Activated CD8-positive, alpha-beta T cell treated with anti-CD3 and anti-CD28 coated beads for 36 hours (primary cell): ENCODE results near the gene GNPNAT1. TPM values are rescaled to one million over a fixed set of nuclear protein-coding genes. Genes with fewer than 3 reads are reported as not detected.

Experiments used
- ATAC-seq: fragments of 200-7000 bp; cut with Tn5 transposase; one replicate; pipeline ENCODE4 v1.10.0; 2021; ENCODE audit warnings: mild to moderate bottlenecking, moderate library complexity
- CTCF ChIA-PET: fragments of 350-600 bp; sonication (Branson Sonifier 250); formaldehyde crosslinking; loops from one replicate; lab custom pipeline; 2021; ENCODE audit warnings: antibody characterized with exemption; lab: Charles Lee
- POLR2A ChIA-PET: fragments of 350-600 bp; sonication (Branson Sonifier 250); formaldehyde crosslinking; loops from one replicate; lab custom pipeline; 2021; ENCODE audit warnings: antibody characterized with exemption; lab: Charles Lee
- DNase-seq: peaks from one replicate; pipeline ENCODE4 v3.0.0-alpha.2; 2020
- H3K27ac Mint-ChIP-seq: one replicate; pipeline ENCODE4 v1.8.0; 2021; ENCODE audit warnings: mild to moderate bottlenecking, mixed read lengths
- H3K27me3 Mint-ChIP-seq: one replicate; pipeline ENCODE4 v1.8.0; 2021; ENCODE audit warnings: mixed read lengths
- H3K36me3 Mint-ChIP-seq: one replicate; pipeline ENCODE4 v1.8.0; 2021; ENCODE audit warnings: low read depth, mixed read lengths
- H3K4me1 Mint-ChIP-seq: one replicate; pipeline ENCODE4 v1.8.0; 2021; ENCODE audit warnings: low read depth, mixed read lengths
- H3K4me3 Mint-ChIP-seq: one replicate; pipeline ENCODE4 v1.8.0; 2021; ENCODE audit warnings: mild to moderate bottlenecking, moderate library complexity, mixed read lengths
- H3K9me3 Mint-ChIP-seq: one replicate; pipeline ENCODE4 v1.8.0; 2021; ENCODE audit warnings: mixed read lengths
- CTCF ChIP-seq: fragments of 200-600 bp; IDR thresholded peaks from one replicate; pipeline ENCODE4 v1.8.0; 2022; ENCODE audit warnings: antibody characterized with exemption, mild to moderate bottlenecking
- intact Hi-C: fragments of 100-400 bp; cut with micrococcal nuclease; formaldehyde crosslinking; loops from one replicate; pipeline ENCODE4 v1.10.0; 2022
- total RNA-seq, 2 experiments: library from RNA; stranded (reverse); gene quantifications; one replicate each; pipeline ENCODE4 v1.2.3, GENCODE V29; 2021

Gene GNPNAT1
- total RNA-seq, 2 experiments from 2014 or later, result 30.2 to 33.1 TPM

- TF ChIP-seq CTCF, result no peak
- Mint-ChIP-seq H3K4me1 (no peaks in the 10 kb centered on the region), H3K27me3 (no peaks in the 10 kb centered on the region), H3K27ac (no peak overlapping the region), H3K36me3 (no peaks in the 10 kb centered on the region), H3K4me3 (no peak overlapping the region), H3K9me3 (no peaks in the 10 kb centered on the region)
- ChIA-PET POLR2A (no interaction called here), CTCF (no interaction called here)
- intact Hi-C loops, result no loop called here
- DNase-seq (no peak), ATAC-seq (no peak)
Measured at GRCh38 chr14:52835122-52835903, 43.9 kb upstream of the GNPNAT1 start.

- no peak overlapping the region for H3K27ac Mint-ChIP-seq
- no peaks in the 10 kb centered on the region for H3K9me3 Mint-ChIP-seq
- DNase-seq (no peak), ATAC-seq (no peak)
- H3K27me3 Mint-ChIP-seq, result no peaks in the 10 kb centered on the region
- CTCF ChIA-PET, result no interaction called here
- intact Hi-C loops, result no loop called here
- POLR2A ChIA-PET, result no interaction called here
- TF ChIP-seq CTCF, result no peak
- H3K36me3 Mint-ChIP-seq, result no peaks in the 10 kb centered on the region
- H3K4me1 Mint-ChIP-seq, result no peaks in the 10 kb centered on the region
- H3K4me3 Mint-ChIP-seq, result no peak overlapping the region
Measured at GRCh38 chr14:52834440-52834842, 43.0 kb upstream of the GNPNAT1 start.

- no peak overlapping the region for H3K4me3 Mint-ChIP-seq
- no peaks in the 10 kb centered on the region for H3K27me3 Mint-ChIP-seq
- POLR2A ChIA-PET, result no interaction called here
Measured at GRCh38 chr14:52833891-52834290, 42.5 kb upstream of the GNPNAT1 start.

GRCh38 chr14:52829527-52830185, 38.2 kb upstream of the GNPNAT1 start:
- Mint-ChIP-seq H3K4me1 (peaks cover 2% of the 10 kb centered on the region), H3K9me3 (no peaks in the 10 kb centered on the region), H3K4me3 (no peak overlapping the region), H3K27me3 (peaks cover under 1% of the 10 kb centered on the region), H3K27ac (no peak overlapping the region), H3K36me3 (no peaks in the 10 kb centered on the region)
- no peak for TF ChIP-seq CTCF
- intact Hi-C loops, result loop anchor here (10.0 kb wide), 1 partner anchor 225 kb away; no protein-coding TSS in a partner anchor
- DNase-seq (no peak), ATAC-seq (no peak)
- POLR2A ChIA-PET, result no interaction called here
- CTCF ChIA-PET, result interaction anchor here (0.7 kb wide), 1 partner anchor 225 kb away, joined by 3 read pairs; no protein-coding TSS in a partner anchor

More at GRCh38 chr14:52833891-52834290, 42.5 kb upstream of the GNPNAT1 start:
- Mint-ChIP-seq H3K4me1 (no peaks in the 10 kb centered on the region), H3K36me3 (no peaks in the 10 kb centered on the region), H3K9me3 (no peaks in the 10 kb centered on the region), H3K27ac (no peak overlapping the region)
- no peak for TF ChIP-seq CTCF
- CTCF ChIA-PET, result no interaction called here
- intact Hi-C loops, result no loop called here
- ATAC-seq (no peak), DNase-seq (no peak)

GRCh38 chr14:52827426-52827825, 36.0 kb upstream of the GNPNAT1 start:
- TF ChIP-seq CTCF, result no peak
- H3K4me1 Mint-ChIP-seq, result peaks cover 2% of the 10 kb centered on the region
- H3K4me3 Mint-ChIP-seq, result no peak overlapping the region
- ChIA-PET CTCF (interaction anchor here (5.6 kb wide), 1 partner anchor 135 kb away, joined by 49 read pairs; no protein-coding TSS in a partner anchor), POLR2A (no interaction called here)
- no peaks in the 10 kb centered on the region for H3K9me3 Mint-ChIP-seq
- no peaks in the 10 kb centered on the region for H3K36me3 Mint-ChIP-seq
- ATAC-seq (no peak), DNase-seq (no peak)
- peaks cover 3% of the 10 kb centered on the region for H3K27me3 Mint-ChIP-seq
- H3K27ac Mint-ChIP-seq, result no peak overlapping the region
- intact Hi-C loops, result loop anchor here (10.0 kb wide), 1 partner anchor 227 kb away; no protein-coding TSS in a partner anchor
